ENCODE results near the gene CACNA1D. TPM values are rescaled to one million over a fixed set of nuclear protein-coding genes. Genes with fewer than 3 reads are reported as not detected.

Gene CACNA1D
- total and polyA plus RNA-seq, 2 experiments from 2014 or later: 41.0 to 159 TPM

GRCh38 chr3:53694666-53695323 lies 200.4 kb downstream of the CACNA1D start:
- Histone ChIP-seq H3K27ac (peak overlapping the region; percentile 30), H3K4me1 (ENCODE audit: low read depth) (peaks cover 23% of the 10 kb centered on the region), H3K36me3 (no peaks in the 10 kb centered on the region), H3K27me3 (no peaks in the 10 kb centered on the region), H3K9me3 (ENCODE audit: low read depth) (no peaks in the 10 kb centered on the region), H3K4me3 (no peak overlapping the region)
- DNase-seq (ENCODE audit: low read depth in 1 of 2, low spot score in 1 of 2): no peak
- no peak for TF ChIP-seq CTCF (IDR thresholded peaks at IDR 0.05; ENCODE audit: low read depth, low read length)

GRCh38 chr3:53695324-53695690 lies 200.9 kb downstream of the CACNA1D start:
- H3K27me3 ChIP-seq: no peaks in the 10 kb centered on the region
- no peak for TF ChIP-seq CTCF (IDR thresholded peaks at IDR 0.05; ENCODE audit: low read depth, low read length)

GRCh38 chr3:53696401-53697172 lies 202.2 kb downstream of the CACNA1D start:
- peak in 1 of 2 donors; percentile 43 for DNase-seq (ENCODE audit: low read depth in 1 of 2, low spot score in 1 of 2)
- Histone ChIP-seq H3K4me1 (ENCODE audit: low read depth) (peaks cover 17% of the 10 kb centered on the region), H3K36me3 (no peaks in the 10 kb centered on the region), H3K27me3 (no peaks in the 10 kb centered on the region), H3K9me3 (ENCODE audit: low read depth) (no peaks in the 10 kb centered on the region), H3K4me3 (no peak overlapping the region), H3K27ac (peak overlapping the region; percentile 31)
- TF ChIP-seq CTCF (IDR thresholded peaks at IDR 0.05; ENCODE audit: low read depth, low read length): no peak

More at GRCh38 chr3:53695324-53695690, 200.9 kb downstream of the CACNA1D start:
- Histone ChIP-seq H3K9me3 (ENCODE audit: low read depth) (no peaks in the 10 kb centered on the region), H3K4me3 (no peak overlapping the region), H3K27ac (no peak overlapping the region), H3K4me1 (ENCODE audit: low read depth) (peaks cover 18% of the 10 kb centered on the region), H3K36me3 (no peaks in the 10 kb centered on the region)
- no peak for DNase-seq (ENCODE audit: low read depth in 1 of 2, low spot score in 1 of 2)

- TF ChIP-seq CTCF (IDR thresholded peaks at IDR 0.05; ENCODE audit: low read depth, low read length): no peak
- Histone ChIP-seq H3K36me3 (no peaks in the 10 kb centered on the region), H3K4me3 (no peak overlapping the region), H3K27me3 (no peaks in the 10 kb centered on the region), H3K27ac (no peak overlapping the region), H3K9me3 (ENCODE audit: low read depth) (no peaks in the 10 kb centered on the region), H3K4me1 (ENCODE audit: low read depth) (peaks cover 39% of the 10 kb centered on the region)
- no peak for DNase-seq (ENCODE audit: low read depth in 1 of 2, low spot score in 1 of 2)
Observed at GRCh38 chr3:53700441-53700840, 206.0 kb downstream of the CACNA1D start.

GRCh38 chr3:53702776-53703530 lies 208.5 kb downstream of the CACNA1D start:
- H3K36me3 ChIP-seq: no peaks in the 10 kb centered on the region
- H3K9me3 ChIP-seq (ENCODE audit: low read depth): no peaks in the 10 kb centered on the region
- H3K27ac ChIP-seq: peak overlapping the region; percentile 92
- no peak overlapping the region for H3K4me3 ChIP-seq
- no peak for DNase-seq (ENCODE audit: low read depth in 1 of 2, low spot score in 1 of 2)
- no peak for TF ChIP-seq CTCF (IDR thresholded peaks at IDR 0.05; ENCODE audit: low read depth, low read length)
- no peaks in the 10 kb centered on the region for H3K27me3 ChIP-seq
- H3K4me1 ChIP-seq (ENCODE audit: low read depth): peaks cover 61% of the 10 kb centered on the region
